Skeletal muscle tissue (tissue), 4 donors: Measurements from ENCODE around the gene ANKRD44. TPM values are rescaled to one million over a fixed set of nuclear protein-coding genes. Genes with fewer than 3 reads are reported as not detected.

Source experiments
- H3K27ac ChIP-seq: one replicate; pipeline ENCODE4 v1.7.0; 2013; ENCODE audit warnings: mild to moderate bottlenecking, low read depth, low read length, inconsistent platforms
- H3K27me3 ChIP-seq, 3 donors: one replicate each; pipeline ENCODE4 v1.7.0; 2013; ENCODE audit warnings: low read length in 3 of 3; ENCODE audit not compliant: control insufficient read depth in 3 of 3, insufficient read depth in 3 of 3
- H3K36me3 ChIP-seq, 3 donors: one replicate each; pipeline ENCODE4 v1.7.0; 2013; ENCODE audit warnings: low read length in 3 of 3; ENCODE audit not compliant: control insufficient read depth in 3 of 3, insufficient read depth in 3 of 3
- H3K4me1 ChIP-seq, 3 donors: one replicate each; pipeline ENCODE4 v1.7.0; 2013; ENCODE audit warnings: low read length in 3 of 3, mild to moderate bottlenecking in 3 of 3; ENCODE audit not compliant: control insufficient read depth in 3 of 3, insufficient read depth in 3 of 3
- H3K4me3 ChIP-seq, 3 donors: one replicate each; pipeline ENCODE4 v1.7.0; 2013; ENCODE audit warnings: low read length in 3 of 3
- H3K9ac ChIP-seq, 3 donors: one replicate each; pipeline ENCODE4 v1.7.0; 2013; ENCODE audit warnings: low read length in 3 of 3, mild to moderate bottlenecking in 3 of 3, moderate library complexity in 2 of 3, low read depth in 1 of 3
- H3K9me3 ChIP-seq, 3 donors: one replicate each; pipeline ENCODE4 v1.7.0; 2013; ENCODE audit warnings: low read length in 3 of 3; ENCODE audit not compliant: control insufficient read depth in 3 of 3
- total RNA-seq: library from RNA; depleted of rRNA; stranded (reverse); fragments of >200 nt; gene quantifications from one replicate; pipeline ENCODE4 v1.2.3, GENCODE V29; 2014
- donor health status: Osteomylitis.

Gene ANKRD44
- total RNA-seq, 1 donor from 2014 or later: 26.6 TPM

DNA sequence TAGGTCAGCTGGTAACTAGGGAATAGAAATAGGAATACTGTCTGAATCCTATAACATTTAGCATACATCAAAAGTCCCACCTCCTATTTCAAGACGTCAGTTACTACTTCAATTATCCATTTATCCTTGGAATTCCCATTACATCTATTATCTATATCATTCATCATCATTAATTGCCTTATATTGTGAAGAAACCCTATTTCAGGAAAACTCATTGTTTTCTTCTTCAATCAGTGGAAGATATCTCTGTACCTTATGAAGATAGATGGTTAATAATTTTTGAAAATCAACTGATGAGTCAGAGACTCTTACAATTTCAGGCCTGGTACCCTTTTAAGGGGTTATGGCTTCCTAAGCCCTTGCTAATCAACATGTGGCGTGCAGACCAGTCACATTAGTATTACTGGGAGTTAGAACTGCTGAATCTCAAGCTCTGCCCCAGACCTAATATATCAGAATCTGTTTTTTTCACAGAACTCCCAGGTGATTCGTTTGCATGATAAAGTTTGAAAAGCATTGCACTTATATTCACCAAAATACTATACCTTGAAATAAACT lies 314.7 kb downstream of the ANKRD44 start:
- H3K27ac ChIP-seq: no peak overlapping the region
- H3K4me3 ChIP-seq: no peak overlapping the region
- H3K4me1 ChIP-seq: no peaks in the 10 kb centered on the region
- H3K9ac ChIP-seq: no peak overlapping the region
- no peaks in the 10 kb centered on the region for H3K9me3 ChIP-seq
- no peaks in the 10 kb centered on the region for H3K27me3 ChIP-seq
- H3K36me3 ChIP-seq: peaks cover 0 to 4% (median 0%) of the 10 kb centered on the region in 3 donors

DNA sequence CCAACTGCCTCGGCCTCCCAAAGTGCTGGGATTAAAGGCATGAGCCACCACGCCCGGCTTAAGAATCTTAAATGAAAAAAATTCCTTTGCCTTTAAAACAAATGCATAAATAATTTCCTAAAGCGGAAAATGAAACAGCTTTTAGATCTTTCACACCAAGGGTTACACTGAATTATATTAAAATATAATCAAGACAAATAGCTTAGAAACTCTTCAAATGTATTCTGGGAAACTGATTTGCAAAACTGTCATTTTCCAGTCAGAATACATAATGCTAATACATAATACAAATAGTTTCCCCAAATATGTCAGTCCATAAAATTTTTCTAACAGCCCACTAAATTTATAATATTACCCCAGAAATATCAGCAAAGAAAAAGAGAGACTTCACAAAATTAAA lies 315.8 kb downstream of the ANKRD44 start:
- H3K9ac ChIP-seq: no peak overlapping the region
- H3K36me3 ChIP-seq: peaks cover 0 to 4% (median 0%) of the 10 kb centered on the region in 3 donors

DNA sequence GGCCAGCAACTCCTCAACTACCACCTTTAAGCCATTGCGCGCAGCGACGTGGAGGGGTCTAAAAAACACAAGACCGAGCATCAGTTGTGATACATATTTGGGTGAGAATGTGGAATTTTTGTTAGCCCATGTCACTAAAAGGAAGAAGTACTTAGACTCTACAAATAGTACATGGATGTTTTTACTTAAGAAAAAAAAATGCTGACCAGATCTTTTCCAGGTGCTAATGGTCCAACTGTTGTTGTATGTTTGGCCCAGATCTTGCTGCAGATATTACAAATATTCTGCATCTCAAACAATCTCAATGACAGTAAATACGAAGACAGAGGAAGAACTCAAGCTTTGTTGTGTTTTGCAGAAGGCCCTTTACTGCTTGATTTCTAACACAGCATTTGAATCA lies 317.0 kb downstream of the ANKRD44 start:
- peaks cover 0 to 1% (median 0%) of the 10 kb centered on the region in 3 donors for H3K36me3 ChIP-seq

More for the DNA sequence above, 315.8 kb downstream of the ANKRD44 start:
- Histone ChIP-seq H3K27ac (no peak overlapping the region), H3K4me3 (no peak overlapping the region), H3K9me3 (no peaks in the 10 kb centered on the region), H3K27me3 (no peaks in the 10 kb centered on the region), H3K4me1 (no peaks in the 10 kb centered on the region)

DNA sequence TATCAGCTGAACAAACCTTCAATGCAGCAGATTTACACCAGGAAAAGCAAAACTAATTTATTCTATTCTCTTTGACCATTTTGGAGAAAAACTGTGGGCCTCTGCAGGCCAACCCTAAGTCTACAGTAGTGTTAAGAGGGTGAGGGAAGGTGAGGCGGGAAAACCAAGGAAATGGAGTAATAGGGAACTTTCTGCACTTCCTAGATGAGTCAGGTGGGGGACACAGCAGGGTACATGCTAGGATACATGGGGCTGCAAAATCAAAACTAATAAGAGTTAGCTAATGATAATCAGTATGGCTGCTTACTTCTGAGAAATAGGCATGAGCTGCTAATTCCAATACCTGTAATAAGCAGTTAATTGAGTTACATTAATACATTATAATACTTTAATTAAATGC lies 318.1 kb downstream of the ANKRD44 start:
- Histone ChIP-seq H3K36me3 (no peaks in the 10 kb centered on the region), H3K9me3 (no peaks in the 10 kb centered on the region), H3K27me3 (no peaks in the 10 kb centered on the region)

More for the DNA sequence above, 317.0 kb downstream of the ANKRD44 start:
- no peak overlapping the region for H3K4me3 ChIP-seq
- no peaks in the 10 kb centered on the region for H3K27me3 ChIP-seq
- H3K9me3 ChIP-seq: no peaks in the 10 kb centered on the region
- no peak overlapping the region for H3K9ac ChIP-seq
- H3K4me1 ChIP-seq: peaks cover 0 to 2% (median 0%) of the 10 kb centered on the region in 3 donors
- no peak overlapping the region for H3K27ac ChIP-seq

DNA sequence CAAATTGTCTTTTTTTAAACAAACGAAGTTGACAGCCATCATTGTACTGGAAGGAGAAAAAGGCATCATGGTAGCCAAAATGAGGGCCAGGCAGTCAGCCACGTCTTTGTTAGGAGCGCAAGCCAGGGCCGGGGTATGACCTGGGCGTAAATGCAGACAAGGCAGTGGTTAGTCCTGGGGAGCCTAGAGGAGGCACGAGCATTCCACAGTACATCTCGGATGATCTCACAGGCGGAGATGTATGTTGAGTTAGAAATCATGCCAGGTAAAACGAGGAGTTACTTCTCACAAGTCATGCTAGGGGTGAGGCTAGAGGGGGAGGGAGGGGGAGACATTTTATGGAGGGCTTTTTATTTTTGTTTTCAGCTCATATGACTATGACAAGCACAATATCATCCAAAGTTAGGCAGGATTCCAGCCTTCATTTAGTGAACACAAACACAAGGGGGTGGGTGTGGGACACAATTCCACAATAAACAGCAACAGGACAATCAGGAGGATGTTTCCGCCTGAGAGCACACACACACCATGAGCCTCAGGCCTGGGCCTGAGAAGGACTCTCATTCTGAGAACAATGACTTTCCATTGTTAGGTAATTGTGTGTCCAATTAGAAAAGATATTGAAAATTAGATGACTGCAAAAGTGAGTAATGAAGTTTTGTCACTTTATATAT lies 319.7 kb downstream of the ANKRD44 start:
- H3K9ac ChIP-seq: no peak overlapping the region
- H3K4me3 ChIP-seq: no peak overlapping the region
- no peaks in the 10 kb centered on the region for H3K36me3 ChIP-seq
- no peaks in the 10 kb centered on the region for H3K9me3 ChIP-seq
- peaks cover 2 to 6% (median 3%) of the 10 kb centered on the region in 3 donors for H3K4me1 ChIP-seq
- no peaks in the 10 kb centered on the region for H3K27me3 ChIP-seq
- no peak overlapping the region for H3K27ac ChIP-seq

More for the DNA sequence above, 318.1 kb downstream of the ANKRD44 start:
- Histone ChIP-seq H3K27ac (no peak overlapping the region), H3K4me3 (no peak overlapping the region), H3K9ac (no peak overlapping the region), H3K4me1 (peaks cover 1 to 6% (median 1%) of the 10 kb centered on the region in 3 donors)

DNA sequence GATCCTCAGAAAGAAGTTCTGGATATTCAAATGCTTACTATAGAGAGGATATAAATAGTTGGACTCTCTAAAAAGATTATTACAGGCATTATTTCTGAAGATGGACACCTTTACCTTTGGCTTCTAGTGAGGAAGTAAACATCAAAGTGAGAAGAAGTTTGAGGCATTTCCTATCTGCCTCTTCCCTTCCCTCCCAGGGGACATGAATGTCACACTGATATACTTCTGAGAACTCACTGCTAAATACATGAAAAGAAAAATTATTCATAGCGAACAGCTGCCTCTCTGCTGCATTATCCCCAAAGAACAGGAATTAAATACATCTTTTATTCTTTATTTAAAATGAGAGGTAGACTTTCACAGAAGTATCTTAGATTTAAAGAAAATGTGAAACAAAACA lies 320.5 kb downstream of the ANKRD44 start:
- Histone ChIP-seq H3K4me3 (no peak overlapping the region), H3K4me1 (peaks cover 2 to 6% (median 3%) of the 10 kb centered on the region in 3 donors), H3K27ac (no peak overlapping the region), H3K36me3 (no peaks in the 10 kb centered on the region), H3K9ac (no peak overlapping the region), H3K9me3 (no peaks in the 10 kb centered on the region), H3K27me3 (no peaks in the 10 kb centered on the region)

DNA sequence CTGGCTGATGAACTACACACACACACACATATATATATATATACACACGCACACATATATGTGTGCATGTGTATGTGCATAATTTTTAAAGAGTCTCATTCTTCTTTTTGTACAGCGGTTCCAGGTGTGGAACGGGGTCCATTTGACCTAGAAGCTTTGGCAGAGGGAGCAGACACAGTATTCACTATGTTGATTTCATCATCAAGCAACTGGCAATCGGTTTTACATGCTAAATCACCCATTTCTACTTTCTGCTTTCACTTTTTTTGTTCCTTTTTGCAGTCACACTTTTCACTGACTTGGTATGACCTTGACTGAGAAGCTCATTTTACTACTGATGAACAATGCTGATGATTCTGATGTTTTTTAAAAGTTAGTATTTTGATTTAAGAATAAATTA lies 321.1 kb downstream of the ANKRD44 start:
- Histone ChIP-seq H3K4me3 (no peak overlapping the region), H3K36me3 (no peaks in the 10 kb centered on the region), H3K27me3 (no peaks in the 10 kb centered on the region), H3K27ac (no peak overlapping the region), H3K9ac (no peak overlapping the region), H3K9me3 (no peaks in the 10 kb centered on the region), H3K4me1 (peaks cover 2 to 6% (median 3%) of the 10 kb centered on the region in 3 donors)

DNA sequence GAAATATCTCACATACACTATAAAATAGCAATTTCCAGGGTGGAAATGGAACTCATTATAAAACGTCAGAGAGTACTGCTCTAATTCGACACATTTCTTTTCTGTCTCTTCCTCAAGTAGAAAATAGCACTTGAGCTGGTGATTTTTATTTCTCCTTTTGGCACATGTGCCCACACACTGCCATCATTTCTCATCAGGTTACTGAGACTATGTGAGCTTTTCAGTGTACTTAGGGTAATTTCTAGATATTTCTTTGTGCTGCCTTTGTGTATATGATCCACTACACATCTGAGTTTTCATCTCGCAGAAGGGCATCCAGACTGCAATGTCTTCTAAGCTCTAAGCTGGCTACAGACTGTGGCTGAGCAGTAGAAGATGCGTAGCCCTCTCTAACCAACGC lies 321.9 kb downstream of the ANKRD44 start:
- peak overlapping the region in 2 of 3 donors; percentile 70 to 76 for H3K9ac ChIP-seq
- peak overlapping the region in 1 of 3 donors; percentile 69 for H3K4me3 ChIP-seq
- H3K9me3 ChIP-seq: no peaks in the 10 kb centered on the region
- no peaks in the 10 kb centered on the region for H3K36me3 ChIP-seq
- peak overlapping the region; percentile 75 for H3K27ac ChIP-seq
- peaks cover 2 to 6% (median 3%) of the 10 kb centered on the region in 3 donors for H3K4me1 ChIP-seq
- no peaks in the 10 kb centered on the region for H3K27me3 ChIP-seq

DNA sequence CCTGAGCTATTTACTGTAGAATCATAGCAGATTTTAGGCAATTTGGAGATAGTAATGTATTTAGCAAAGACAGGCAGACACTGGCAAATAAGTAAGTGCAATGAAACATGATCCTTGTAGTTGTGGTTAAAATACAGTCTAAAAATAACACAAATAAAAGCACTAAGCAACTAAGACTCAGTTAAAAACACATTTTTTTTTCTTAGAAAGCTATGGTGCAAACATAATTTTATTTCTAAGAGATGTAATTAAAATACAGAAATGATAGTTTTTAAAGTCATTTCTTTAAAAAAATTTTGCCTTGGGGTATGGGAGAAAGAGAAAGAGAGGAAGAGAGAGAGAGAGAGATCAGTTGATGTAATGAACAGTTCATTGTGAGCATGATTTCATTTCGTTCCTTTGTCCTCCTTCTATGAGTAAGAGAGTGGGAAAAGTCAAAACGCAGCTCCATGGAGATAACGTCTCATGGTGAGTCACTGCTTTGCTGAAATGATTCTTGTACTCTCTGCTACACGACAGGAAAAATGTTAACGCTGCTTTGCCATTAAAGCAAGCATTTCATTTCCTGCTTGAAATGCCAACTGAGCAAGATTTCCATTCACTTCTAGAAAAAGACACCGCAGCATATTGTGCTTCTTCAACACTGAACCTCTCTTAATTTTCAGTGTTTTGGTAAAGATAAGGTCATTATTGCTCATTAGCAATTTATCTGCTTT lies 322.8 kb downstream of the ANKRD44 start:
- Histone ChIP-seq H3K4me1 (peaks cover 2 to 6% (median 3%) of the 10 kb centered on the region in 3 donors), H3K9me3 (no peaks in the 10 kb centered on the region), H3K36me3 (no peaks in the 10 kb centered on the region), H3K27me3 (no peaks in the 10 kb centered on the region), H3K27ac (peak overlapping the region; percentile 75), H3K9ac (peak overlapping the region; percentile 70 to 79 (median 76)), H3K4me3 (peak overlapping the region; percentile 66 to 81 (median 69))

DNA sequence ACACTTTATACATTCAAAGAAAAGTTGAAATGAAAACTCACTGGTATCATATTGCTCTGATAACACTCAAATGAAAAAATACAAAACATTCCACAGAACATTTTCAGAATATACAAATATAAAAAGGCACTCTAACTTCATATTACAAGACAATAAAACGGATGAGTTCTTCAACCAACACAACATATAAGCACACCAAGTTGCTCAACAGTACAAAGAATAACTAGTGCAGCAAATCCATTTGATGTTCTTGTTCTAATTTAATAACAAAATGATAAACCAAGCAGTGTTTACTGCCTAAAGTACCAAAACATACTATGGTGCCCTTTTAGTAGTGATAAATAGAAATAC lies 323.3 kb downstream of the ANKRD44 start:
- peaks cover 2 to 6% (median 3%) of the 10 kb centered on the region in 3 donors for H3K4me1 ChIP-seq
- H3K9ac ChIP-seq: peak overlapping the region in 1 of 3 donors; percentile 79
- no peaks in the 10 kb centered on the region for H3K27me3 ChIP-seq
- H3K27ac ChIP-seq: peak overlapping the region; percentile 75
- no peaks in the 10 kb centered on the region for H3K36me3 ChIP-seq
- peak overlapping the region in 2 of 3 donors; percentile 32 to 81 for H3K4me3 ChIP-seq
- no peaks in the 10 kb centered on the region for H3K9me3 ChIP-seq
